Activated CD4-positive, alpha-beta memory T cell treated with anti-CD3 and anti-CD28 coated beads for 36 hours (primary cell): Measurements from ENCODE around the gene JMJD8. TPM values are rescaled to one million over a fixed set of nuclear protein-coding genes. Genes with fewer than 3 reads are reported as not detected.

Experiments used
- CTCF ChIA-PET: fragments of 350-600 bp; sonication (Branson Sonifier 250); formaldehyde crosslinking; loops from one replicate; lab custom pipeline; 2021; ENCODE audit warnings: antibody characterized with exemption, inconsistent platforms; lab: Charles Lee
- POLR2A ChIA-PET: fragments of 350-600 bp; sonication (Branson Sonifier 250); formaldehyde crosslinking; loops from one replicate; lab custom pipeline; 2021; ENCODE audit warnings: antibody characterized with exemption; lab: Charles Lee
- DNase-seq: peaks from one replicate; pipeline ENCODE4 v3.0.0-alpha.2; 2020
- H3K27ac Mint-ChIP-seq: one replicate; pipeline ENCODE4 v1.8.0; 2021; ENCODE audit warnings: mixed read lengths
- H3K27me3 Mint-ChIP-seq: one replicate; pipeline ENCODE4 v1.8.0; 2021; ENCODE audit warnings: mixed read lengths
- H3K36me3 Mint-ChIP-seq: one replicate; pipeline ENCODE4 v1.8.0; 2021; ENCODE audit warnings: mixed read lengths
- H3K4me1 Mint-ChIP-seq: one replicate; pipeline ENCODE4 v1.8.0; 2021; ENCODE audit warnings: low read depth, mixed read lengths
- H3K4me3 Mint-ChIP-seq: one replicate; pipeline ENCODE4 v1.8.0; 2021; ENCODE audit warnings: mild to moderate bottlenecking, mixed read lengths
- H3K9me3 Mint-ChIP-seq: one replicate; pipeline ENCODE4 v1.8.0; 2021; ENCODE audit warnings: mixed read lengths
- intact Hi-C: fragments of 100-400 bp; cut with micrococcal nuclease; formaldehyde crosslinking; loops from one replicate; pipeline ENCODE4 v1.15.1; 2023
- total RNA-seq, 2 experiments: library from RNA; stranded (reverse); gene quantifications; one replicate each; pipeline ENCODE4 v1.2.3, GENCODE V29; 2021

JMJD8 gene
- total RNA-seq, 2 experiments from 2014 or later, result 29.8 to 30.3 TPM

DNA sequence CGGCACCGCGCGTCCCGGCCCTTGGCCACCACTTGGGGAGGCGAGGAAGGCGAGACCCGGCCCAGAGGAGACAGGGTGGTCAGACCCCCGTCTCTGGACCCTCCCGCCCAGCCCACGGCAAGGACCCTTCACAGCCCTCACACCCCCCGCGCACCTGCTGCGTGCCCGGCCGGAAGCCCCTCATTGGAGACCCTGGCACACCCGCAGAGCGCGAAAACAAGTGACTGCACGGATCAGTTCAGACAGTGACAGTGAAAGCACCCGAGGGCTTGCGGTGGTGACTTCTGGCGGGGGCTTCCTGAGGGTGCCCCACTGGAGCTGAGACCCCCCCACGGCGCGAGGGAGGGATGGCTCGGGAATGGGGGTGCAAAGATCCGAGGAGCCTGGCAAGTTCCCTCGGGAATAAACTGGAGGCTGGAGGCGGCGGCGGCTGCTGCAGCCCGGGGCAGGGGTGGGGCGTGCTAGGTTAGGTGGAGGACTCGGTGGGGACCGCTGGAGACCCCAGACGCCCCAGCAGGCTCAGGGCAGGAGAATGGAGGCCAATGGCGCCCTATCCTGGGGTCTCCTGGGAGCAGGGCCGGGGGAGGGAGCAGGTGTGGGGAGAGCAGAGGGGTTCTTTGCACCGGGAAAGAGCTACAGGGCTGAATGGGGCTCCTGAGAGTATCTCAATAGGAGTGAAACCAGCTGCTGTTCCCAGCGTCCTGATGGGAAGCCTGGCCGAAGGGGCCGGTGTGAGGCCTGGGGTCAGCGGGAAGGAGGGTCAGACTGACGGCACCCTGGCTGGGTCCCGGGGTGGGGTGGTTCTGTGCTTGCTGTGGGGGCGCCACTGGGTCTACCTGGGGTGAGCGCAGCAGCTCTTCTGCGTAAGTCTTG is 22.3 kb upstream of the JMJD8 start:
- H3K27ac Mint-ChIP-seq, result no peak overlapping the region
- POLR2A ChIA-PET, result interaction anchor here (1.0 kb wide), 1 partner anchor 77 kb away, joined by 3 read pairs; no protein-coding TSS in a partner anchor
- no peak for DNase-seq
- no peaks in the 10 kb centered on the region for H3K4me1 Mint-ChIP-seq
- intact Hi-C loops, result no loop called here
- H3K36me3 Mint-ChIP-seq, result no peaks in the 10 kb centered on the region
- no peaks in the 10 kb centered on the region for H3K9me3 Mint-ChIP-seq
- CTCF ChIA-PET, result interaction anchor here (1.2 to 2.0 kb wide), 3 partner anchors 13 to 79 kb away, joined by 3 to 6 read pairs (median 4); no protein-coding TSS in a partner anchor
- peaks cover 56% of the 10 kb centered on the region for H3K27me3 Mint-ChIP-seq
- H3K4me3 Mint-ChIP-seq, result no peak overlapping the region

DNA sequence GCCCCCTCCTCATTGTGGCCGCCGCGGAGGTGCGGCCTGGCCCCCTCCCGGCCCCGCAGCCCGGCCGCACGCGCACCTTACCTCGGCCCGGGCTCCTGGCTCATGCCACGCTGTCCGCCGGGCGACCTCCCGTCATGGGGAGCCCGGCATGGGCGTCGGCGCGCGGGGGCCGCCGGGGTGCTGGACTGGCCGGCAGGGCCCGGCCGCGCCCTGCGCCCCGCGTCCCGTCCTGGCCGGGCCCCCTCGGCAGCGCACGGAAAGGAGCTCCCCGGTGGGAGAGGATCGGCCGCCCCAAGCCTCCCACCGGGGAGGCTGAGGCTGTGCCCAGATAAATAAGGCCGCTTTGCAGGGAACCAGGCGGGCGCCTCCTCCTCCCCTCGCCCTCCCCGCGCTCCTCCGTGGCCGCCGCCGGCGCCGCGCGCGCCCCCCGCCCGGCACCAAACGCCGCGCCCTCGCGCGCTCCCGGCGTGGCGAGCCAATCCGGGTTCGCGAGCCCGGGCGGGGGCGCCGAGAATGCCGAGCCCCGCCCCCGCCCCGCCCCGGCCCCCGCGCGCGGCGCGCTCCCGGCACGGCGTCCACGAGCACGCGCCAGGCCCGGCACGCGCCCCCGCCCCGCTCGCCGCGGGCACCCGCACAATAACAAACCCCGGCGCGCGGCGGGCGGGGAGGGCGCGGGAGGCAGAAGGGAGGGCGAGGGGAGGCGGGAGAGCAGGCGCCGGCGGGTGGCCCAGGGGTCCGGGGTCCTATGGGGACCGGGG is 21.5 kb upstream of the JMJD8 start, which contains the start of gene FBXL16:
FBXL16 (minus strand) TSS at position 371 of the 758 bp plus-strand sequence. CDS start 8,396 bp downstream, outside the sequence.
- no peak within 1 kb of the TSS for H3K27ac Mint-ChIP-seq
- no peak within 1 kb of the TSS for H3K4me3 Mint-ChIP-seq
- no peaks in the 10 kb centered on the region for H3K36me3 Mint-ChIP-seq
- H3K4me1 Mint-ChIP-seq, result no peaks in the 10 kb centered on the region
- intact Hi-C loops, result no loop called here
- peaks cover 56% of the 10 kb centered on the region for H3K27me3 Mint-ChIP-seq
- DNase-seq, result no peak
- CTCF ChIA-PET, result no interaction called here
- POLR2A ChIA-PET, result no interaction called here
- no peaks in the 10 kb centered on the region for H3K9me3 Mint-ChIP-seq

DNA sequence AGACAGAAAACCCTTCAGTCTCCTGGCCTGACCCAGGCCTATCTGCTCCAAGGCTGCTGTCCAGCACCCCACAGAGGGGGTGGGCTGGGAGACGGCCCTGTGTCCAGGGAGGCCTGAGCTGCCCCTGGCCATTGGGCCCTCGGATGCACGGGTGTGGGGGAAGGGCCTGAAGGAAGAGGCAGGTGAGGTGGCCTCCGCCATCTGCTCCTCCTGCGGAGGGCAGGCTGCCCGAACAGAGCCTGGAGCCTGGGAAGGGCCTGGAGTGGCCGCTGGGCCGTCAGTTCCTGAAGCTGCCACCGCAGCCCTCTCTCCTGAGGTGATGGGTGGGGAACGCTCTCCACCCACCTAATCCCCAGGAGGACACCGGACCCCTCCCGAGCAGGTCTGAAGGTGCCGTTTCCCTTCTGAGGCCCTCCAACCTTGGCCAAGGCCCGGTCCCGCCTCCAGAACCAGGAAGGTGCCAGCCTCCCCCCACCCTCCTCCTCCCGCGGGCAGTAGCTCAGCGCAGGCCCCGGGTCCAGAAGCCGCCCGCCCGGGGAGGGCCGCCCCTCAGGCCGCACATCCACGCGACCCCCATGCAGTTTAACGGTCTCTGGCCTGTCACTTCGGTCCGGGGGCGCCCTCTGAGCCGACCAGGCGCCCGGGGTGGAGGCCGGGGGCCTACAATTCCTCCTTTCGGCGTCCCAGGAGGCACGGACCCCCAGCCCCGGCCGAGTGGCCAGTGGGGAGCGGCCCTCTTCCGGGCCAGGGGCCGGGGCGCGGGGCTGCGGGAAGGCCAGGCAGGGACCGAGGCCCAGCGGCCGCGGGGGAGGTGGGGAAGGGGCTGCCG is 20.6 kb upstream of the JMJD8 start:
- peaks cover 51% of the 10 kb centered on the region for H3K27me3 Mint-ChIP-seq
- POLR2A ChIA-PET, result no interaction called here
- H3K4me3 Mint-ChIP-seq, result no peak overlapping the region
- no peaks in the 10 kb centered on the region for H3K36me3 Mint-ChIP-seq
- CTCF ChIA-PET, result interaction anchor here (1.2 kb wide), 1 partner anchor 10 kb away, joined by 4 read pairs; the partner anchor contains the start of gene METRN
- no peak for DNase-seq
- no peak overlapping the region for H3K27ac Mint-ChIP-seq
- intact Hi-C loops, result no loop called here
- peaks cover 2% of the 10 kb centered on the region for H3K4me1 Mint-ChIP-seq
- H3K9me3 Mint-ChIP-seq, result no peaks in the 10 kb centered on the region

- no peak for DNase-seq
- ChIA-PET POLR2A (no interaction called here), CTCF (interaction anchor here (1.1 to 2.4 kb wide), 3 partner anchors 9 to 81 kb away, joined by 3 to 9 read pairs (median 4); partner anchors contain the start of gene METRN)
- Mint-ChIP-seq H3K9me3 (no peaks in the 10 kb centered on the region), H3K4me1 (peaks cover 6% of the 10 kb centered on the region), H3K27me3 (peaks cover 45% of the 10 kb centered on the region), H3K27ac (no peak overlapping the region), H3K36me3 (no peaks in the 10 kb centered on the region), H3K4me3 (no peak overlapping the region)
- intact Hi-C loops, result no loop called here
These were observed 19.9 kb upstream of the JMJD8 start for GRCh38 chr16:704047-704446.

GRCh38 chr16:703406-703805 is 19.3 kb upstream of the JMJD8 start:
- H3K4me1 Mint-ChIP-seq, result peaks cover 6% of the 10 kb centered on the region
- H3K9me3 Mint-ChIP-seq, result no peaks in the 10 kb centered on the region
- POLR2A ChIA-PET, result no interaction called here
- H3K27ac Mint-ChIP-seq, result no peak overlapping the region
- H3K27me3 Mint-ChIP-seq, result peaks cover 40% of the 10 kb centered on the region
- no peaks in the 10 kb centered on the region for H3K36me3 Mint-ChIP-seq
- no peak overlapping the region for H3K4me3 Mint-ChIP-seq
- CTCF ChIA-PET, result interaction anchor here (1.1 to 2.4 kb wide), 2 partner anchors 9 to 82 kb away, joined by 3 to 9 read pairs; no protein-coding TSS in a partner anchor
- intact Hi-C loops, result no loop called here
- no peak for DNase-seq

GRCh38 chr16:702341-702740 is 18.2 kb upstream of the JMJD8 start:
- ChIA-PET POLR2A (interaction anchor here (1.2 kb wide), 1 partner anchor 12 kb away, joined by 3 read pairs; no protein-coding TSS in a partner anchor), CTCF (interaction anchor here (2.0 to 2.4 kb wide), 2 partner anchors 10 to 83 kb away, joined by 5 to 9 read pairs; no protein-coding TSS in a partner anchor)
- H3K27me3 Mint-ChIP-seq, result peaks cover 32% of the 10 kb centered on the region
- H3K27ac Mint-ChIP-seq, result no peak overlapping the region
- H3K4me3 Mint-ChIP-seq, result no peak overlapping the region
- peaks cover 6% of the 10 kb centered on the region for H3K4me1 Mint-ChIP-seq
- intact Hi-C loops, result no loop called here
- no peak for DNase-seq
- no peaks in the 10 kb centered on the region for H3K36me3 Mint-ChIP-seq
- no peaks in the 10 kb centered on the region for H3K9me3 Mint-ChIP-seq

GRCh38 chr16:700684-701584 is 16.8 kb upstream of the JMJD8 start:
- H3K36me3 Mint-ChIP-seq, result no peaks in the 10 kb centered on the region
- H3K27me3 Mint-ChIP-seq, result peaks cover 21% of the 10 kb centered on the region
- no peak overlapping the region for H3K27ac Mint-ChIP-seq
- ChIA-PET POLR2A (interaction anchor here (1.2 kb wide), 1 partner anchor 10 kb away, joined by 3 read pairs; no protein-coding TSS in a partner anchor), CTCF (interaction anchor here (2.0 kb wide), 1 partner anchor 84 kb away, joined by 5 read pairs; no protein-coding TSS in a partner anchor)
- intact Hi-C loops, result no loop called here
- H3K9me3 Mint-ChIP-seq, result no peaks in the 10 kb centered on the region
- DNase-seq, result peak; percentile 52
- H3K4me3 Mint-ChIP-seq, result no peak overlapping the region
- peaks cover 14% of the 10 kb centered on the region for H3K4me1 Mint-ChIP-seq

GRCh38 chr16:698911-699671 is 15.0 kb upstream of the JMJD8 start:
- intact Hi-C loops, result no loop called here
- ChIA-PET POLR2A (no interaction called here), CTCF (no interaction called here)
- no peak overlapping the region for H3K27ac Mint-ChIP-seq
- H3K4me1 Mint-ChIP-seq, result peaks cover 23% of the 10 kb centered on the region
- peaks cover 19% of the 10 kb centered on the region for H3K27me3 Mint-ChIP-seq
- DNase-seq, result no peak
- H3K4me3 Mint-ChIP-seq, result no peak overlapping the region
- no peaks in the 10 kb centered on the region for H3K9me3 Mint-ChIP-seq
- H3K36me3 Mint-ChIP-seq, result no peaks in the 10 kb centered on the region

GRCh38 chr16:695355-696089 is 11.4 kb upstream of the JMJD8 start:
- H3K4me3 Mint-ChIP-seq, result peak overlapping the region; percentile 80
- CTCF ChIA-PET, result interaction anchor here (0.7 to 1.9 kb wide), 5 partner anchors 14 to 89 kb away, joined by 3 to 14 read pairs (median 4); no protein-coding TSS in a partner anchor
- no peaks in the 10 kb centered on the region for H3K9me3 Mint-ChIP-seq
- peaks cover 23% of the 10 kb centered on the region for H3K4me1 Mint-ChIP-seq
- no peaks in the 10 kb centered on the region for H3K27me3 Mint-ChIP-seq
- no peaks in the 10 kb centered on the region for H3K36me3 Mint-ChIP-seq
- intact Hi-C loops, result no loop called here
- H3K27ac Mint-ChIP-seq, result peak overlapping the region; percentile 71
- POLR2A ChIA-PET, result interaction anchor here (0.7 to 1.6 kb wide), 7 partner anchors 14 to 30 kb away, joined by 3 to 8 read pairs (median 4); partner anchors contain the start of genes ANTKMT, CCDC78, METRN and STUB1
- DNase-seq, result peak; percentile 84
